ENCODE measurements around the gene MEGF6.

MEGF6 gene

DNA sequence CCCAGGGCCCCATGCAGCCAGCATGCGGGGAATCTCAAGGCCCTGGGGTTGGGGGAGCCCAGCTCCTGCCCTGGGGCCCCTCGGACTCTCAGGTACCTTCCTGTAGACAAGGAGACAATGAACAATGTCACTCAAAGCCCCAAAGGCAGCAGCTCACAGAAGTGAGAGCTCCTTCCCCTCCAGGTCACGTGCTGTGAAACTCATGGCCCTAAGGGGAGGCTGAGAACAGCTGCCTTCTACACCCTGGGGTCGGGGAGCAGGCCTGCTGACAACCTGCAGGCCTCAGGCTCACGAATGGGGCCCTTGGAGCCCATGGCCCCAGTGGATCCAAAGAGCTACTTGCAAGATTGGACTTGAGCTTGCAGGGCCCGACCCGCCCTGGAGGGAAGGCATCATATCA, 3.2 kb downstream of the MEGF6 start:
- DNase-seq (ENCODE audit: low read depth, low spot score): no peak

DNA sequence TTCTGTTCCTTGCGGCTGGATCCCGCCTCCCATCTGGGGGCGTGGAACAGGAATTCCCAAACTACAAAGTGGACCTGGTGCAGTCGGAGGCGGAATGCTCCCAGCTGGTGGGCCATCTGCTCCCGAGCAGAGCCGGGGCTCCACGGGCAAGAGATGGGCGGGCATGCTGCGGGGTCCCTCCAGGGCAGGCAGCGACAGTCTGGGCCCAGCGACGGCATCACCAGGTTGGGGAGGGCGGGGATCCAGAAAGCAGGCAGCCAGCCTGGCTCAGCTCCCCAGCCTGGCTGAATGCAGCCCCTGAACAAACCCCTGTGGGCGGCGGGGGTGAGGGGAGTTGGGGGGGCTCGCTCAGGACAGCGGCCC, 3.6 kb downstream of the MEGF6 start:
- peak; percentile 54 for DNase-seq (ENCODE audit: low read depth, low spot score)

DNA sequence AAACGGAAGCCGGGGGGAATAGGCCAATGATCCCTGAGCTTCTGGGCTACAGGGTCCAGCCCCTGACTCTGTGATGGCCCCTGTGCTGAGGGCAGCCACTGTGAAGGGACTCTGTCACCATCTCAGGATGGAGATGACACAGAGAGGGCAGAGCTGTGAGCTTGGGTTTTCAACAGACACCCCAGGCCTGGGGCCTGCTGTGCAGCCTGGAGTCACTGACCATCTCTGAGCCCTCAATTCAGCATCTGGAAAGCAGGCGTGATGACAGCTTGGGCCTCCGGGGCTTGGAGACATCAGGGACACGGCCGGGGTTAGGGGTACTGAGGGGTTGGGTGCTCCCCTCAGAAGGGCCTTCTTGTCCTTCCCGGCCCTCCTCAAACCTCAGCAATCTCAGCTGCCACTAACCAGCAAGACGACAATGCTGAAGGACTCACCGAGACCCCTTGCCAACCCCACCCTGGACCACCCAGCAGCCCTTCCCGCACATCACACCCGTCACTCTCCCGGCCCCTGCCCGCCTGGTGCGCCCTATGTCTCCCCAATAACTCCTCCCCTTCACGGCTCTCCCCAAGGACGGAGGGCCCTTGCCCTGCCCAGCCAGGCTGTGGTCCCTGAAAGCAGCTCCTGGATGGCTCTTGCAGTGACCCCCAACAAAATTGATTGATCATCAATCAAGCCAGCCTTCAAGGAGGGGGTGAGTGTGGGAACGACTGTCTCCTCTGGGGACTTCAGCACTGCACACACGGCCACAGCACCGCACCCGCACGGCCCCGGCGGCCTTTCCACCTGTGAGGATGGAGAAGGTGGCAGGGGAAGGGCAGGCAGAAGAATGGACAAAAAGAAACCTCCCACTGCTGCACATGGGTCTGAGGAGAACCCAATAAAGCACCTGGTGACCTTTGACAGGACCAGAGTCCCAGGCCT, 4.3 kb downstream of the MEGF6 start:
- DNase-seq (ENCODE audit: low read depth, low spot score): no peak

DNA sequence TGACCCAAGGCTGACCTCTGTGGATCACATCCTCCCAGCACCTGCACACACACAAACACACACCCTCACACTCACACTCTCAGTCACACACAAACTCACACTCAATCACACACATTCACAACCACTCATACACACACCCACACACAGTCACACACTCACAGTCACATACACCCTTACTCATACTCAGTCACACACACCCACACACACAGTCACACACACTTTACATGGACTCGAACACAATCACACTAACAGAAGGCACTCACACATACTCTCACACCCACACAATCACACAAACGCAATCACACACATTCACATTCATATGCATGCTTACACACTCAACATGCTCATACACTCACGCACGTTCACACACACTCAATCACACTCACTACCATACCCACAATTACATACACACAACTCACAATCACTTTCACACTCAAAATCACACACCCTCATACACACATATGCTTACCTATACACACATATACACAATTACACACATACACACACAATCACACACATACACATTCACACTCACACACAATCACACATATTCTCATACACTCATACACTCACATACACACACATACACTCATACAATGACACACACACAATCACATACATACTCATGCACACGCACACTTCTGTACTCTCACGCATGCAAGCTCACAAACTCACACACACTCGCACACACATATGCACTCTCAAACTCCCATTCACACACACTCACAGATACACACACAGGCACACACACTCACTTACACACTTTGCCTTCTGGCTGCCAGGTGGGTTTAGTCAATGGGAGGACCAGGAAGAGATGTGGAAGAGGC, 6.1 kb downstream of the MEGF6 start:
- DNase-seq (ENCODE audit: low read depth, low spot score): no peak

DNA sequence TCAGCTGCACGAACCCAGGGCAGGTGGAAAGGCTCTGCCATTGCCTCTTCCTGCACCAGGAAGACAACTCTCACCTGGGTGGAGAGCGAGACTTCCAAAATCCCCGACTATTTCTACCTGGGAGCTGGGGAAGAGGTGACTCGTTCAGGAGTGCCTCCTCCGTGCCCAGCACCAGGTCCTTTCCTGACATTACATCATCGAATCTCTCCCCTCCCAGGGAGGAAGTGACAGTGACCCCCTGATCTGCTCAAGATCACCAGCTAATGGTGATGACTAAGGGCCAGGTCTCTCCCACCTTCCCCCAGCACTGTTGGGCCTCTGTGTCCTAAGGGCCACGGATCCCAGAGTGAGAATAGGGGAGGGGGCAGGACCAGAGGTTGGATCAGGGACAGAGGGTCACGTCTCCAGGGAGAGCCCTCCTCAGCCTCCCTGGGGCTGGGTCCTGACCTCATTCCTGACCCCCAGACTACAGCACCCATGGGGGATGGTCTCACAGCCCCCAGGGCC, 6.8 kb downstream of the MEGF6 start:
- DNase-seq (ENCODE audit: low read depth, low spot score): no peak

DNA sequence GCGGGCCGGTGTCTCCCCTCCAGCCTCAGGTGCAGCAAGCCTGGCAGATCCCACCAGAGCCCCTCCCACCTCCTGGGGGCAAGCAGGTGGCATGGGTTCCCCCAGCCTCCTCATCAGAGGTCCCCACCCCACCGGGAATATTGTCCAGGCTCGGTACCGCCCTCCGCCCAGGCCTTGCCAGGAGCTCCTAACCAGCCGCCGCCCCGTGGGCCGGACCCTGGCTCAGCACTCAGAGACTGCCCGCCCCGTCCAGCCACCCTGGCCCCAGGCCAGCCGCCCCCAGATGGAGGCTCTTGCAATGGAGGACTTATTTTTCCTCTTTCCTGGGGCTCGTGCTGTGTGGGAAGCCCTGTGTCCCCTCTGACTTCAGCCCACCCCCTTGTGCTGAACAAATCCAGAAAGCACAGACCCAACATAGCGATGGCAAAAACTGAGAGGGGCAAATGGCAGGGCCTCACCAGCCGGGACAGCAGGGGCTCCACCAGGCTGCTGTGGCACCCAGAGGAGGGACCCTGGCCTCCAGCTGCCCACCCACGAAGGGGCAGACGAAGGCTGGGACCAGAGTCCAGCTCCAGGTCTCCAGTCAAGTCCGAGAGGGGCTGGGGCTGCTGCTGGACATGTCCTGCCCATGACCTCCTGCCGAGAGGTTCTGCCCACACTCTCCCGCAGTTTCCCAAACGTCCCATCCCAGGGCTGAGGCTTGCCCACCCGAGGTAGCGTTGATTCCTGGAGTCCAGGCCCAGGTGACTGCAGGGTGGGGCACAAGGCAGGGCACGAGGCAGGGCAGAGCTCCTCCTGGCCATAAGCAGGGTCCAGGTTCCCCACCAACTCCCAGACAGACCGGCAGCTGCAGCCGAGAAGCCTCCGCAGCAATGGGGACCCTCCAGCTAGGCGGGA, 7.5 kb downstream of the MEGF6 start:
- no peak for DNase-seq (ENCODE audit: low read depth, low spot score)

DNA sequence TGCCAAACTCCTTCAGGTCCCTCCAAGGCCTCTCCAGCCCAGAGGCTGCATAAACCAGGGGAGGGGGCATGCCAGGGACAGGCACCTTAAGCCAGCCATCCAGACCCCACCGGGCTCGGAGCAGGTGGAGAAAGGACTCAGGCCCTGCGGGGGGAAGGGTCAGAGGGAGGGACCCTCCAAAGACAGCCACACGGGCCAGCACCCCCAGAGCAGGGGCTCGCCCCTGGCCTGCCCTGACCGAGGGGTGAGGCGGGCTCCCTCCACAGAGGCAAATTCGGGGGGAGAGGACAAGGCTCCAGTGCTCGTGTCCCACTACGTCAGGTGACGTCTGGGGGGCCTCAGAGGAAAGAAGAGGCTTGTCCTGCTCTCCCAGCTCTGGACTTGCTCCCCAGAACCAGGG, 8.2 kb downstream of the MEGF6 start:
- no peak for DNase-seq (ENCODE audit: low read depth, low spot score)

DNA sequence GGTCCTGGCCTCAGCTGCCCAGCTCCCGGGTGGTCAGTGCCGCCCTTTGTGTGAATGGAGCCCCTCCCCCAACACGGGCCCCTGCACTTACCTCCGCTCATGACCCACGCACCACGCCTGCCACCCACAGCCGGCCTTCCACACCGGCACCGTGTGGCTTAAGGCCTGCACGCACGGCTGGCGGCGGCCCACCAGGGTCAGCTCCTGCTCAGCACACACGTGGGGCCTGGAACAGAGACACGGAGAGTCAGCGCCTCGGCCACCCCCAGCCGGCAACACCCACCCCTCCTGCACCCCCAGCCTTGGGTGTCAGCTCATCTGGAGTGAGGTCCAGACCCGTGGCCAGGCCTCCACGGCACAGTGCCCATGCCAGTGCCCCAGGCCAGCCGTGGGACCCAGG, 8.9 kb downstream of the MEGF6 start:
- DNase-seq (ENCODE audit: low read depth, low spot score): no peak

DNA sequence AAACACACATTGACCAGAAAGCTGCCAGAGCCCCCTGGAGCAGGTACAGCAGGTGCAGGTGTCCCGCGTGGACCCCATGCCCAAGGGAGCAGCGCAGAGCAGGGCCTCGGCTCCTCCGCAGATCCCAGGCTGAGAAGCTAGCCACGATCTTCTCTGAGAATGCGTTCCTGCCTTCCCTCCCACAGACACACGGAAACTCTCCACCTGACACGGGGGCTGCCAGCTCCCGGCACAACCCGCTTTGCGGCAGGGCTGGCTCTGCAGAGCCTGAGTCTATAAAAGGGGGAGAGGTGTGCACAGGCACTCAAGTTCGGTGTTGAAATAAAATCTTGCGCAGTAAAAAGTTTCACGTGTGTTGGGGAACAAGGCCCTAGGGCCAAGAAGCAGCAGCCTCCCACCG, 9.6 kb downstream of the MEGF6 start:
- DNase-seq (ENCODE audit: low read depth, low spot score): no peak

DNA sequence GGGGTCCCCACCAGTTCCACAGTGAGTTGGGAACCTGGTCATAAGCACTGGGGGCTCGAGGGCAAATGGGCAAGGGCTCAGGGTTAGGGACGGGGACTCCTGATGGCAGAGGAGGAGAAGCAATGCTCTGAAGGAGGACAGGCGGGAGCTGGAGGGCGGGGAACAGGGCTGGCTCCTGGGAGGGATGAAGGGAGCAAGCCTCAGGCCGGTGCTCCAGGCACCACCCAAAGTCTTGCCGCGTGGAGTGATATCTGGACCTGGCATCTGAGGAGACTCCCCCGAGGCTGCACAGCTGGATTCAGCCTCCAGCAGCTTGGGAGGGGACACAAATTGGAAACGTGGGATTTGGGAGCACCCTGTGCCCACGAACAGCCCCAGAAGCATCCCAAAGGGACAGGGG, 11.0 kb downstream of the MEGF6 start:
- no peak for DNase-seq (ENCODE audit: low read depth, low spot score)

DNA sequence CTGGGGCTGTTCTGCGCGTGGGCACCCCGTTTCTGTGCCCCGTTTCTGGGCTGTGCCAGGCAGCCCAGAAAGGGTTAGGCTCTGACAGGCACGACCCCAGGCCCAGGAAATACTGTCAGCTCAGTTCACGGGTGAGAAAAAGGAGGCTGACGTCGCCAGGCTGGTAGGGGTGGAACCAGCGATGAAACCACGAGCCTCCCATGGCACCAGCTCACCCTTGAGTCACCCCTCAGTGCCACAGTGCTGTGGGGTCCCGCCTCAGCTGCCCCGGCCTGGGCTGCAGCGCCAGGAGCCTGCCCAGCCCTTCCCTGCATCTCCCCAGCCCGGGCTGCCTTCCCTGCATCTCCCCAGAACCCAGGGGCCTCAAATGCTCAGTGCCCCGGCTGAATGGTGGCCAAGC, 11.5 kb downstream of the MEGF6 start:
- no peak for DNase-seq (ENCODE audit: low read depth, low spot score)

DNA sequence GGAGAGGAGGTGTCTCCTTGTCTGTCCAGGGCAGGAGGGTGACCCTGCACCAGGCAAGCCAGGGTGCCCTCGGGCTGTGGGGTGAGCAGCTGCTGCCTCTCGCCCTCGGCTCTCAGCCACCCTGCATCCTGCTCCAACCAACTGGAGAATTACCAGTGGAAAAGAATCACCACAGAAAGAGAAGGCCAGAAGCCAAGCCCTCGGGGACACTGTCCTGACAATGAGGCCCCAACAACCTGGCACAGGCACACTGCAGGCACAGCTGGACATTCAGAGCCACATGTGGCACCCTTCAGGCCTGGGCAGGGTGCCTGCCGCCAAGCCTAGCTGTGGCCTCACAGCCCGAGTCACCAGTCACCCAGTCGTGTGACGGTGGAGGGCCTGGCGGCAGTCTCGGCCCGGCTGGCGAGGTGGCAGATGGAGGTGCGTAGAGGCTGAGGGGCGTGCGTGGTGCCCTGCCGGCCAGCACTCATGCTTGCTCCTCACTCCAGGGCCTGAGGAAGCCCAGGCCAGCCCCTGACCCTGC, 12.0 kb downstream of the MEGF6 start:
- DNase-seq (ENCODE audit: low read depth, low spot score): no peak

DNA sequence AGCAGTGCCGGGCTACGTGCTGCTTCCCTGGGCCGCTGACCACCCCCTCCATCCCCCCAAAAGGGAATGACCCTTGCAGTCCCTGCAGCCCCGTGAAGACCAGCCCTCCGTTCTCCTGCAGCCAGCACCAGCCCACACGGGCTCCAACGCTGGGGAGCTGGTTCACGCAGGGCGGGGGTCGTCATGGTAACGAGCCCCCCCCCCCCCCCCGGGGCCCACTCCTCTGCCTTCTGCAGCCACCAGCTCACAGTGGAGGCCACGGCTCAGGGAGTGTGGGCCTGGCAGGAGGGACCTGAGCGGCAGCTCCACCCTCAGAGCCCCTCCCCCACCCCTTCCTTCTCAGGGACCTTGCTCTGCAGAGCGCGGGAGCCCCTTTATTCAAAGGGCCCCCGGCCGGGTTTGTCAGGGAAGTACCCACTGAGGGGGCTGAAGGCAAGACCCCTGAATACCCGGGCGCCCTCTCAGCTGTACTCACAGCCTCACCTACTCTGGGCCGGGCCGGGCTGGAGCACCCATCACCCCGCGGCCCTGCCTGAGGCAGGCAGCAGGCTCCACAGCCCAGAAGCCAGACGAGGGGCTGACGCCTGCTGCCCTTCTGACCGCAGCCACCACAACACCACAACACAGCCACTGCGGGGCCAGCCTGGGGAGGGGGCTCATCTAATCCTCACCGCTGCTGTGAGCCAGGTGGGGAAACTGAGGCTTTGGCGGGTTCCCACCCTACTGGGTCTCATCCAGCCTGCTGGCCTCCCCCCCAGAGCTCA, 12.6 kb downstream of the MEGF6 start:
- no peak for DNase-seq (ENCODE audit: low read depth, low spot score)

DNA sequence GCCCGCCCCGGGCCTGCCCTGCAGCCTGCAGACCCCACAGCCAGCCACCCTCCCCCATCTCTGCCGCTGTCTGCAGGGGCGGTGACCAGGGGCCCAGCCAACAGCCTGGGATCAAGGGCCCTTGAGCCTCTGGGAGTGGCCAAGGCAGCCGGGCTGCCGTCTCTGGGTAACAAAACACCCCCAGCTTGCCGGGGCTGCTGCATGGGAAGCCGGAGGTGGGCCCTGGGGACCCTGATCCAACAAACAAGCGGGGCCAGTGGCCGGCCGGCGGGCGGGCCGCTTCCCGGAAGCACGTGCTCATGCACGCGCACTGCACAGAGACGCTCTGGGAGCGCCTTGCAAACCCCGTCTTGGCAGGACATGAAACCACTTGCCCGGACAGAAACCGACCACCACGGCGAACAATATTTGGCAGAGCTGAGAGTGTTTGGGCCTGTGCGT, 13.2 kb downstream of the MEGF6 start:
- DNase-seq (ENCODE audit: low read depth, low spot score): no peak

DNA sequence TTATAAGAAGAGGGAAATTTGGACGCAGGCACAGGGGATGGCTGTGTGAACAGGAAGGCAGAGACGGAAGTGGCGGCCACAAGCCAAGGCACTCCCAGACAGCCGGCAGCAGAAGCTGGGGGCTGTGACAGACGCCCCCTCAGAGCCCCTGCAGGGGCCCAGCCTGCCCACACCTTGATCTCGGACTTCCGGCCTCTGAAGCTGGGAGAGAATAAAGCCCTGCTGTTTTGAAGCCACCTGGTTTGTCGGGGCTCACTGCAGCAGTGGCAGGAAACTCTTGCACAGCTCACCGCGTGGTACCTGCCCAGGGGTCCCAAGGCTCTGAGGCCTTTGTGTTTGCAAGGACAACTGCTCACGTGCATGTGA, 13.7 kb downstream of the MEGF6 start:
- no peak for DNase-seq (ENCODE audit: low read depth, low spot score)

DNA sequence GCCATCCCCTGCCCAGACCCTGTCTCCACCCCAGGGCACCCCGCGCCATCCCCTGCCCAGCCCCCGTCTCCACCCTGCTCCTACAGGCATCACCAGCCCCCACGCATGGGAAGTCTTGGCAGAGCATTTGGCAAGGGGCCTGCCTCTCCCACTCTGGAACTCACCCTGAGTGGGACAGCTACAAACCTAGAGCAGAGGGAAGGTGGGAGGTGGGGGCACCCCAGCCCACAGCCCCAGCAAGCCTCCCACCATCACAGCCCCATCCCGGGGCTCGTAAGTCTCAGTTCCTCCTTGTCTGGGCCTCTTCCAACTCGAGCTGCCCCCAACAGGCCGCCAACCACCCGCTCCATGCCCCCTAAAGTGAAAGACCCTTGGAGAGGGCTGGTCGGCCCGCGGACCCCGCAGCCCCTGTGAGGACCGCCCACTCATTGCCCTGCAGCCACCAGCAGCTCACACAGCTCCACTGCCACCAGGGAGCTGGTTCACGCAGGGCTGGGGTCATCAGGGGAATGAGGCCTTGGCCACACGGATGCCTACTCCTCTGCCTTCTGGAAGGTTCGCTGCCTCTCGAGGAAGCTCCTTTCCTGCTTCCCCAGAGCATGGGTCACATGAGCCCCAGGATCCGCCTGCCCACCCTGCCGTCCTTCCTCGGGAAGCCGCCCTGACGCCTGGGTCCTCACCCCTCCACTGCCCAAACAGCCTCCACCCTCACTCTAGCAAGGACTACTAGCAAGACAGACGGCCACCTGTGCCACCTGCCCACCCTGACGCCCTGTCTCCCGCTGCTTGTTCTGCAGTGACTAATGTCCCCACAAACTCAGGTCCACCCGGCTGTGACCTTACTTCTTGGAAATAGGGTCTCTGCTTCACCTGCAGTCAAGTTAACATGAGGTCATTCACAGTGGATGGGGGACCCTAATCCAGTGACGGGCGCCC, 14.4 kb downstream of the MEGF6 start:
- DNase-seq (ENCODE audit: low read depth, low spot score): no peak

DNA sequence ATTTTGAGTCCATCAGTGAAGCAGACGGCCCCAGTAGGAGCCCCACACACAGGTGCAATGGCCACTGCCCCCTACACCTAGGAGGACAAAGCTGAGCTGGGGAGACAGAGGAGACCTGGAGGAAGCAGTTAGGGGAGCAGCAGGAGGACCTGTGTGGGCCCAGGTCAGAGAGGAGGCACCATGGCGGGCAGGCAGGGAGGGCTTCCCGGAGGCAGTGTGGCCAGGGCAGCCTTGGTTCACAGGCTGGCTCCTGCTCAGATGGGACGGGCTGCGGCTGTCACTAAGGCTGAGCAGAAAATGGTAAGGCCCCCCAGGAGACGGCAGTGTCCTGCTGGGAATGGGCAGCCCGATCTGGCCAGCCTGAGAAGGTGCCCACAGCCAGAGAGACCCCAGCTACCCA, 15.4 kb downstream of the MEGF6 start:
- DNase-seq (ENCODE audit: low read depth, low spot score): no peak

DNA sequence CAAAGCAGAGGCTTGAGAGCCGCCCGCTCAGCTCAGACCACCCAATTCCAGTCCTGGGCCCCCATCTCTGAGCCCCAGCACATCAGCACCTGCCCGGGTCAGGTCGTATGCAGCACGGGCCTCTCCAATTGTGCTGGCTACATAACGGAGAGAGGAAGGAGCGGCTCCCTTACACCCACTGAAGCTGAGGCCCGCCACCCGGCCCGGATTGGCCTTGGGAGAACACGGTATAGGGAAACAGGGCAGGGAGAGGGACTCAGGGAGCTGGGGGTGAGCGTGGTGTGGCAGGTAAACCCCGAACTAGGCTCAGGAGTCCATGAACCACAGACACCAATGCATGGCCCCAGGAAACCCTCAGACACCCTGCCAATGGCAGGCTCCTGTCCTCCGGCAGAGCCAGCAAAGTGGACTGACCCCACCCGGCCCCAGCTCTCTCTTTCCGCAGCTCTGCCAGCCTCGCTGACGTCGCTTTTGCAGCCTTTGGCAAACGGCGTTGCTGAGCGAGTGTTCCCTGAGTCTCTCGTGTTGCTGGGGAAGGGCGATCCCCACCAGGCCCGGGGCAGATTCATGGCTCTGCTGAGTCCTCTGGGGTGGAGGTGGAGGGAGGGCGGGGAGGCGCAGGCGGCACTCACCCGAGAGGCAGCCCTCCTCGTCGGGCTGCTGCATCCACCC, 16.5 kb downstream of the MEGF6 start:
- DNase-seq (ENCODE audit: low read depth, low spot score): no peak

DNA sequence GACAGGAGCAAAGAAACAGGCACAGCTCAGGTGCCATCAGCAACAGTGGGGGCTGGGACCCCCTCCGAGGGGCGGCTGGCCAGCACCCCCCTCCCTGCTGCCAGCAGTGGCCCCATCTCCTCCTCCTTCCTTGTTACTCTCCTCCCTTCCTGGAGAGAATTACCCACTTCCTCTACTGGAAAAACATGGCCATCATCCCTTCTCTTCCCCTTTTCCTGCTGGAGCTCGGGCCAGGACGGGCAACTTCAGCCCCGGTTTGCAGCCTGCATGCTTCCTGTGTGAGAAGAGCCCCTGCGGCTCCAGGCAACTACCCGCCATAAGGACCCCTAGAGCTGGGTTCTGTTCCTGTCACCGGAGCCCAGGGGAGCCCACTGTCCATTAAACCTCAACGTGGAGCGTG, 17.6 kb downstream of the MEGF6 start:
- DNase-seq (ENCODE audit: low read depth, low spot score): no peak
